Epithelial cell of proximal tubule (primary cell): ENCODE data around the gene PELI1. TPM values are rescaled to one million over a fixed set of nuclear protein-coding genes. Genes with fewer than 3 reads are reported as not detected.
A peak's percentile ranks its signal among the peaks of the same experiment; 100 is the strongest.

Experiments
- DNase-seq: peaks from one replicate; pipeline ENCODE4 v3.0.0-alpha.2; 2011; ENCODE audit warnings: low read depth
- H3K4me3 ChIP-seq: 2 replicates; pipeline ENCODE4 v1.5.1; 2011; ENCODE audit warnings: low read depth, mild to moderate bottlenecking, low read length
- CTCF ChIP-seq: conservative IDR thresholded peaks from 2 replicates; pipeline ENCODE4 v1.5.1; 2012; ENCODE audit warnings: low read depth, mild to moderate bottlenecking, low read length
- total RNA-seq: library from RNA; depleted of rRNA; stranded (reverse); fragments of >200 nt; gene quantifications from 2 replicates; pipeline ENCODE4 v1.2.3, GENCODE V29; 2015

Gene PELI1
- total RNA-seq, 1 donor from 2014 or later = 8.2 TPM

DNA sequence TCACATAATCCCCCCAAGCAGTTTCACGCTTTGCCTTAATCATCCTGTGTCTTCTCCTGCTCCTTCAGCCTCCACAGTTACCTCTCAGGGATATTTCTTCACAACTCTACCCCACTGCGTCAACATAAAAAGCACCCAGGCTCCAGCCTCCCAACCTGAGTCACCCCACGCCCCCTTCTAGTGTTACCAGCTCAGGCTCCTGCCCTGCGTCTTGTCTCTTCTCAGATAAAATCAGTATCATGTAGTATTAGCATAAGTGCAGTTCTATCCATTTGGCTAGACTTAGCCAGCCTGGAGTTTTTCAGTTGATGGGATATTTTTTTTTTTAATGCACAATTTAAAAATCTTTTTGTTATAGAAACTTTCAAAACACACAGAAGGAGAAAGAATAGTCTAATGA is 9.6 kb upstream of the PELI1 start:
- DNase-seq = no peak
- TF ChIP-seq CTCF = no peak
- no peak overlapping the region for H3K4me3 ChIP-seq

DNA sequence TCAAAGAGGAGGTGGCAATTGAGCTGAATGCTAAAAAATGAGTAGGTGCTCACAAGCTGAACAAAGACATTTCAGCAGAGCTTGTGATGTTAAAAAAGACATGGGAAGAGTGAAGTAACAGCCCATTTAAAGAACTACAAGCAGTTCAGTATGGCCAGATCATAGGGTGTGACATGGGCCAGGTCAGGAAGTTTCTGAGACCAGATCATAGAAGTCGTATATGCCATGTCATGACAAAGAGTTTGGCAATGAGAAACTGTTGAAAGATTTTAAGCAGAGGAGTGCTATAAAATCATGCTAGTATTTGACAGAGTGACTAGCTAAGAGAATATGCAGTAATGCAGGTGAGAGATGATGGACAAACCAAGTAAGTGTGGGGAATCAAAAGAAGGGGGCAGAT is 7.3 kb upstream of the PELI1 start:
- TF ChIP-seq CTCF = no peak
- no peak for DNase-seq
- H3K4me3 ChIP-seq = no peak overlapping the region

- TF ChIP-seq CTCF = no peak
- DNase-seq = no peak
- no peak overlapping the region for H3K4me3 ChIP-seq
Observed at GRCh38 chr2:64145714-64146113, 1.5 kb upstream of the PELI1 start.

DNA sequence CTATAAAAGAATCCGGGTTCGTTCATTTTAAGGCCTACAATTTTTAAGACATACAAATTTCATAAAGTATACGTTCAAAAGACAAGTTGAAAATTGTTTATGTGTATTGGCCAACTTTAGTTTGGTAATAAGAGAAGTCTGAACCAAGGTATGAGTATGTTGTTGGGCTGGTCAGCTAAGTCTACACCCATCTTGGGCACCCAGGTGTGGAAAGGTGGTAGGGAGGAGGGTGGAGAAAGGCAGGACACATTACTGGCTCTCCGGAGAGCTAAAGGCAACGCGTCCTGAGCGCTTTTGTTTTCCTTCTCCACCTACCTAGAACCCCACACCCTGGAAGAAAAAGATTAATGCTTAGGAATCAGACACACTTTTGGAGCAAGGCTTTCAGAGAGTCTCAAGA is 899 bp upstream of the PELI1 start:
- no peak for TF ChIP-seq CTCF
- H3K4me3 ChIP-seq = no peak overlapping the region
- DNase-seq = no peak

- peak overlapping the region; percentile 73 for H3K4me3 ChIP-seq
- no peak for TF ChIP-seq CTCF
- DNase-seq = no peak
Observed at GRCh38 chr2:64143169-64144056, 807 bp downstream of the PELI1 start.

DNA sequence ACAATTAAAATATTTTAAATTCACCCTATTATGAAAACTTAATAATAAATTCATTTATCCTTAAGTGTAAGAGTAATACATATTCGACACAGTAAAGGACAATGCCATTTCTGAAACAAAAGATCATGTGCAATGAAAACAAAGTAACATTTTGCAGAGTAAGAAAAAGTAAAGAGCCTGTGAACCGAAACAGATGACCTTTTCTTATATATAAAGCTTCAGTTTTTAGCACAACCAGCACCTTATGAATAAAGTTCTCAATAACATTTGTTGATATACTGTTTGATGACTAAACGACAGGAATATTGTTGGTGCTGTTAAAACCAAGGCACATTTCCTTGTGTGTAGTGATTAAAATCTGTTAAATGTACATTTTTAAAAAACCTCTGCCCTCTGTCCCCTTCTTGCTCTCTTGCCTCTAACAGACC is 1.5 kb downstream of the PELI1 start:
- DNase-seq = no peak
- peak overlapping the region; percentile 73 for H3K4me3 ChIP-seq
- no peak for TF ChIP-seq CTCF
